HG02981 (cell line): ENCODE results near the gene PPP1R37.
A peak's percentile ranks its signal among the peaks of the same experiment; 100 is the strongest.

Source experiments
- ATAC-seq: cut with Tn5 transposase; IDR thresholded peaks from one replicate; pipeline ENCODE4 v1.9.1; 2021; ENCODE audit warnings: mild to moderate bottlenecking, moderate library complexity; ENCODE audit not compliant: unreplicated experiment

PPP1R37 gene

GRCh38 chr19:45164577-45165335 lies 71.8 kb downstream of the PPP1R37 start:
- ATAC-seq, result peak; percentile 55

GRCh38 chr19:45166723-45167252 lies 73.8 kb downstream of the PPP1R37 start:
- no peak for ATAC-seq

GRCh38 chr19:45168767-45169351 lies 75.9 kb downstream of the PPP1R37 start:
- ATAC-seq, result no peak

- ATAC-seq, result no peak
These were observed 76.6 kb downstream of the PPP1R37 start for GRCh38 chr19:45169602-45170001.

- no peak for ATAC-seq
These were observed 77.4 kb downstream of the PPP1R37 start for GRCh38 chr19:45170146-45171106.

GRCh38 chr19:45171211-45171623 lies 78.2 kb downstream of the PPP1R37 start:
- no peak for ATAC-seq

GRCh38 chr19:45172173-45172572 lies 79.2 kb downstream of the PPP1R37 start:
- ATAC-seq, result no peak

- no peak for ATAC-seq
These were observed 79.7 kb downstream of the PPP1R37 start for GRCh38 chr19:45172611-45173208.

- ATAC-seq, result no peak
These were observed 80.8 kb downstream of the PPP1R37 start for GRCh38 chr19:45173816-45174215.

GRCh38 chr19:45175515-45176345 lies 82.8 kb downstream of the PPP1R37 start:
- ATAC-seq, result no peak

- peak; percentile 6 for ATAC-seq
These were observed 84.9 kb downstream of the PPP1R37 start, which contains the start of gene TRAPPC6A for GRCh38 chr19:45177817-45178261. TRAPPC6A (minus strand) TSS chr19:45178237; CDS start chr19:45178218, 19 bp downstream.

- peak; percentile 81 for ATAC-seq
These were observed 85.5 kb downstream of the PPP1R37 start, which contains the start of gene BLOC1S3 for GRCh38 chr19:45178262-45179071. BLOC1S3 (plus strand) TSS chr19:45178784; CDS start chr19:45179297, 513 bp downstream.

GRCh38 chr19:45179072-45179891 lies 86.3 kb downstream of the PPP1R37 start:
- no peak for ATAC-seq

GRCh38 chr19:45179892-45180370 lies 87.0 kb downstream of the PPP1R37 start:
- no peak for ATAC-seq

GRCh38 chr19:45180936-45181335 lies 88.0 kb downstream of the PPP1R37 start:
- no peak for ATAC-seq

- no peak for ATAC-seq
These were observed 89.8 kb downstream of the PPP1R37 start for GRCh38 chr19:45182758-45183157.

GRCh38 chr19:45184115-45184514 lies 91.1 kb downstream of the PPP1R37 start:
- ATAC-seq, result no peak
